ENCODE results near the gene SEC16A.

The SEC16A gene

DNA sequence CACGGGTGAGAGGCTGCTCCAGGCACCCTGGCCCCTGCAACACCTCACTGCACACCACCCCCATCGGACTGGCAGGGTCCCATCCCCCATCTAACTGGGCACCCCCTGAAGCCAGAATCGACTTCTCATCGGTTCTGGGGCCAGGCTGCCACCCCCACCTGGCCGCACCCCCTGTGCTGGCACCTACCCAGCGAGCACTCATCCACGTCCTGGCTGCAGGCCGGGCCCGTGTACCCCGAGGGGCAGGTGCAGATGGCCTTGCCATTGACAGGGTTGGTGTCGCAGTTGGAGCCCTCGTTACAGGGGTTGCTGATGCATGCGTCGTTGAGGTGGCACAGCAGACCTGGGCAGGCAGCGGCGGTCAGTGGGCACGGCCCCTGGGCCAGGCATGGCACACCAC, 35.1 kb upstream of the SEC16A start:
- no peak for DNase-seq (ENCODE audit: low spot score)

DNA sequence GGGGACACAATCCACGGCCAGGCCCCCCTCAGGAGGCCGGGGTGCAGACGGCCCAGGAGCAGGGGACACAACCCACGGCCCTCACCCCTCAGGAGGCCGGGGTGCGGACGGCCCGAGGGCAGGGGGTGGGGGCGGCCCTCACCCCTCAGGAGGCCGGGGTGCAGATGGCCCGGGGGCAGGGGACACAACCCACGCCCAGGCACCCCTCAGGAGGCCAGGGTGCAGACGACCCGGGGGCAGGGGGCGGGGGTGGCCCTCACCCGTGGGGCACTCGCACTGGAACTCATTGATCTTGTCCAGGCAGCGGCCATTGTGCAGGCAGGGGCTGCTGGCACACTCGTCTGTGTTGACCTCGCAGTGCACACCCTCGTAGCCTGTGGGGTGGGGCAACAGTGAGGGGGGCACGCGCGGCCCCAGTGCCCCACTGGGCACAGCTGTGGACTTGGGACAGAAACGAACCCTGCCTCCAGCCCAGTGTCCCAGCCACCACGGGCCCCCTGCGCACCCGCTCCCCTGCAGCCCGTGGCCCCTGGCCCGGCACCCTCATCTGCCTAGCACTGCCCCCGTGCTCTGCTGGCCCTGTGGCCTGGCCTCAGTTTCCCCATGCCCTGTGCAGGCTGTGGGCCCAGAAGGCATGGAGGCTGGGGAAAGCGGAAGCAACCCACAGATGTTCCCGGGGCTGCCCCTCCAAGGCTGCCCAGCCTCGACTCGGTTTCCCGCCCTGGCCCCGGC, 34.3 kb upstream of the SEC16A start:
- no peak for DNase-seq (ENCODE audit: low spot score)

DNA sequence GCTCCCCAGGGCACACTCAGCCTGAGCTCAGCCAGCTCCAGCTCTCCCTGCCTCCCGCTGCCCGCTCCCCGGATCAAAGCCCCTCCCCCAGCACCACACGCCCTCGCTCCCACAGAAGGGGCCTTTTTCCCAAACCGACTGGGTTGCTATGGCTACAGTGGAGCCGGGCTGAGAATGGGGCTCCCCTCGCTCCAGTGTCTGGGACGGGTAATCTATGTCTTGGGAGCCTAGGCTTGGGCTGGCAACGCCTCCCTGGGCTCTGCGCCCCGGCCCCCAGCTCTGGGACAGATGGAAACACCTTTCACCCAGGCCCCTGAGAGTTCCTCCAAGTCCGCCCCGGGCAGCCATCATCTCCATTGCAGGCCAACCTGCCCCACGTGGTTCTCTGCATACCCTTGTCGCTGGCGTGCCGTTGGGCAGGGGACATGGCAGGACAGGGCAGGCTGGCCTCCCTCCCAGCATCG, 33.4 kb upstream of the SEC16A start:
- DNase-seq (ENCODE audit: low spot score) = no peak

DNA sequence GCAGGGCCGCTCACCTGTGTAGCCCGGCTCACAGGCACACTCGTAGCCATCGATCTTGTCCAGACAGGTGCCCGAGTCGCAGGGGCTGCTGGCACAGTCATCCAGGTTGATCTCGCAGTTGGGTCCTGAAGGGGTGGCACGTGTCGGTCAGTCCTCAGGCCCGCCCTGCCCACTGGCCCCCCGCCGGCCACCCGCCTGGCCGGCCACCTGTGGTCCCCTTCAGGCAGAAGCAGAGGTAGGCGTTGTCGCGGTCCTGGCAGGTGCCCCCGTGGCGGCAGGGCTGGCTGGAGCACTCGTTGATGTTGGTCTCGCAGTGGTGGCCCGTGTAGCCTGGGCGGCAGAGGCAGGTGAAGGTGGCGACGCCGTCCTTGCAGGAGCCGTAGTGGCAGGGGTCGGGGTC, 32.4 kb upstream of the SEC16A start:
- no peak for DNase-seq (ENCODE audit: low spot score)

DNA sequence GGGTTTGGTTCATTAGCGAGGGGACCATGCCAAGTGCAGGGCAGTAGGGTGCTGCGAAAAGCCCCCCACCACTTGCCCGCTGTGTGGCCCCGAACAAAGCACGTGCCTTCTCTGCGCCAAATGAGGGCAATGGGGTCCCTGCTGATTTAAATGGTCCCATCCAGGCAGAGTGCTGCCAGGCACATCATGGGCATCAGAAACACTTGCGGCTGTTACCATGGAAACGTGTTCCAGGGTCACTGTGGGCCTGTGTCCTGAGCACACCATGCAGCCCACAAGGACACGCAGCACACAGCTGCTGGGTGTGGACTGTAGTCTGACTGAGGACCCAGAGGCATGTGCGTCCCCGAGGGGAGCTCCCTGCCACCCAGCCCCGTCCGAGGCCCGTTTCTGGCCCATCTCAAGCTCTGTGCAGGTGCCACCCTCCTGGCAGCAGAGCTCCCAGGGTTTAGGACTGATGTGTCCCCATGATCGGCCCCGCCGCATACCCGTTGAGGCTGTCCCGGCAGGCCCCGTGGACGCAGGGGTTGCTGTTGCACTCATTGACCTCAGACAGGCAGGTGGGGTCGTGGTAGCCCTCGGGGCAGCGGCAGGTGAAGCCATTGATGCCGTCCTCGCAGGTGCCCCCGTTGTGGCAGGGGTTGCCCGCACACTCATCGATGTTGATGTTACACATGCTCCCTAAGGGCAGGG, 31.3 kb upstream of the SEC16A start:
- no peak for DNase-seq (ENCODE audit: low spot score)

DNA sequence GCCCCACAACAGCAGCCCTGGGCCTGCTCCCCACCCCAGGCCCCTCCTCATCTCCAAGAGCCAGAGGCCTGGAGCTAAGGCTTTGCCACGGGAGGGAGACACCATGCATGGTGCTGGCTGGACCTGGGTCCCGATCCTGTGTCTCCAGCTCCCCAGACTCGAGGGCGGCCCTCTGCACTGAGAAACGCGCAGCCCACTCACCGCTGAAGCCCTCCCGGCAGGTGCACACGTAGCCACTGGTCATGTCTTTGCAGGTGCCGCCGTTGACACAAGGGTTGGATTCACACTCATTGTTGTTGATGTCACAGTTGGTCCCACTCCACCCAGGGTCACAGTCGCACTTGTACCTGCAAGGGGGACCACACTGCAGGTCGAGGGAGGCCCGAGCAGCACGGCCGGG, 30.4 kb upstream of the SEC16A start:
- no peak for DNase-seq (ENCODE audit: low spot score)

DNA sequence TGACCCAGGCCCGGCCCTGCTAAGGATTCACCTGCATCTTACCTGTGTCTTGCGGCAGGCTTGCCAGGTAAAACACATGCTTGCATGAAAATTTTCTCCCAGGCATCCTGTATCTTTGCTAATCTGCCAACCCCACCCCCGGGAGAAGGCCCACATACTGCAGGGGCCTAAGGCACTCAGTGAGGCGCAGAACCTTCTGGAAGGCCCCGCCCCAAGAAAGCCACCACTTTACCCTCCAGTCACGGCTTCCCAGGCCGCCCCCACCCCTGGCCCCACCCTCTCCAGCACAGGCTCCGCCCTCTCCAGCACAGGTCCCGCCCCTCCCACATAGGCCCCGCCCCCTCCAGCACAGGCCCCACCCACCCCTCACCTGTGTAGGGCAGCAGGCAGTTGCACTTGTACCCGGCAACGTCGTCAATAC, 29.8 kb upstream of the SEC16A start:
- no peak for DNase-seq (ENCODE audit: low spot score)

DNA sequence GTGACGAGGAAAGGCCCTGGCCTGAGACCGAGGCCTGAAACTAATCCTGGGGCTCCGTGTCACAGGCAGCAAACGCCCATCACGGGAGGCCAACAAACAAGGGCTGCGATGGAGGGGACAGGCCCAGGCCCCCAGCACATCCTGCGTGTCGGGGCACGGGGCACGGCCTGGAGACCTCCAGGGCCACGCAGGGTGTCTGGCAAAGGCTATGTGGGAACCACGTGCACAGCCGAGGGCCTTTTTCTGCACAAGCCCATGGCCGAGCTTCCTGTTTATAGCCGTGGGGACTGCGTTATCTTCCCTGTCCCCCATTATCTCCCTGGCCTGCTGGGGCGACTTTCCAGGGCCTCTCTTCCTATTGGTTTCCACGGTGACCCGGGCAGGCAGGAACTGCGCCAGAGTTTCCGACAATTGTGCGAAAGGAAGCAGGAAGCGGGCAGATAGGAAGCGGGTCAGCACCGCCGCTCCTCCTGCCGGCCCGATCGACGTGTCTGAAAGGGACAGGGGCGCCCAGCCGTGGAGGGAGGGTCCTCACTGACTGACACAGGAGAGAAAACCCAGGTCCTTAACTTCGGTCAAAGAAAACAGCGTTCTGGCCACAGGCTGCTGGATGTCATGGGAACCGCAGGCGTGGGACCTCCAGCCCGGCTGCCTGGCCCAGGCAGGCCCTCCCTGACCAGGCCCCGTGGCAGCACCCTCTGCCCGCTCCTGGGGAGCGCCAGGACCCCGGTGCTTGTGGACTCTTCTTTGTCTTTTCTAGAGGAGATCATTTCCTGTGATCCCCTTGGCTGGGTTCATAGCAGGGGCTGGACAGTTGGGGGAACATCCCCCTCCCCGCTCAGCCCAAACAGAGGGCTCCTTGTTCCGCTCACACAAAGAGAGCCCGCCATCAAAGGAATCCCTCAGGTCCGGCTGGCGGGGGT, 29.1 kb upstream of the SEC16A start:
- no peak for DNase-seq (ENCODE audit: low spot score)

DNA sequence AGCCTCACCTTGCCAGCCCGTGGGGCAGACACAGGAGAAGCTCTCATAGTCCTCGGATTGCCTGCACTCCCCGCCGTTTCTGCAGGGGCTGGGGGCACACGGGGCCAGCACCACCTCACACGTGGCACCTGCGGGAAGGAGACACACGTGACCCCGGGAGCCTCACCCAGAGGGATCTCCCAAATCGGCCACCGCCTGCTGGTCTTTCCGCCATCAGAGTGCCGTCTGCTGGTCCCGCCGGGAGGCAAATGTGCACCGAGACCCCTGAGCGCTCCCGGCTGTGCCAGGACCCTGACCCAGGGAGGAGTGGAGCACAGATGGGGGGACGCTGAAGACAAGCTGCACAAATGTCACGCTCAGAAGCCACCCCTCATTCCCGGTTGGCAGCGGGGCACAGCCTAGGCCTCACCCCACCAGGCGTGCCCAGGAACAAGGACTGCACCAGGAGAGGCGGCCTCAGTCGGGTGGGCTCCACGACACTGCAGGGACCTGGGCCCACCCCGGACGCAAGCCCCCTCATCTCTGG, 28.4 kb upstream of the SEC16A start:
- DNase-seq (ENCODE audit: low spot score) = no peak

DNA sequence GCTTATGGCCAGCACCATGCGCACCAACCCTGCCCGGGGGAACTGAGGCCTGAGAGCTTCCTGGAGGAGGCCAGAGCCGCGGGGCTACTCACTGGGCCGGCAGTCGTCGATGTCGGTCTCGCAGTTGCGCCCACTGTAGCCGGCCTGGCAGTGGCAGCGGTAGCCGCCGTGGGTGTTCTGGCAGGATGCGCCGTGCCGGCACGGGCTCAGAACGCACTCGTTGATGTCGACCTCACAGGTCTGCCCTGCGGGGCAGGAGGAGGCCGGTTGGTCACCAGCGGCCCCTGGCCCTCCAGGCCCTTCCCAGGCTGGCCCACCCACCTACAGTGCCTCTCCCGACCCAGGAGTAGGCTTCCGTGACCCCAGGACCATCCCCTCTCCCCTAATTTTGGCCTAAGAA, 27.7 kb upstream of the SEC16A start:
- no peak for DNase-seq (ENCODE audit: low spot score)

DNA sequence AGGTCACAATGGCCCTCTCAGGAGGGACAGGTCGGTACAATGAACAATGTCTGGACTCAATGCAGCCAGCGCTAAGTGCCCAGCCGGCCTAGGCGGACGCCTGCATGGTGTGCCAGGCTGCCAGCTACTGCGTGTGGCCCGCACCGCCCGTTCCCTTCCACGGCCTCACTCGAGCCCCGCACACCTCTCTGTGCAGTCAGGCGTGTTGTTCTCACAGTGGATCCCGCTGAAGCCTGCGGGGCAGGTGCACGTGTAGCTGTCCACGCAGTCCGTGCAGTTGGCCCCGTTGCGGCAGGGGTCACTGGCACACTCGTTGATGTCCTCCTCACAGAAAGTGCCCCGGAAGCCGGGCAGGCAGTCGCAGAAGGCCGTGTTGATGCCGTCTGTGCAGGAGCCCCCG, 26.7 kb upstream of the SEC16A start:
- DNase-seq (ENCODE audit: low spot score) = no peak

DNA sequence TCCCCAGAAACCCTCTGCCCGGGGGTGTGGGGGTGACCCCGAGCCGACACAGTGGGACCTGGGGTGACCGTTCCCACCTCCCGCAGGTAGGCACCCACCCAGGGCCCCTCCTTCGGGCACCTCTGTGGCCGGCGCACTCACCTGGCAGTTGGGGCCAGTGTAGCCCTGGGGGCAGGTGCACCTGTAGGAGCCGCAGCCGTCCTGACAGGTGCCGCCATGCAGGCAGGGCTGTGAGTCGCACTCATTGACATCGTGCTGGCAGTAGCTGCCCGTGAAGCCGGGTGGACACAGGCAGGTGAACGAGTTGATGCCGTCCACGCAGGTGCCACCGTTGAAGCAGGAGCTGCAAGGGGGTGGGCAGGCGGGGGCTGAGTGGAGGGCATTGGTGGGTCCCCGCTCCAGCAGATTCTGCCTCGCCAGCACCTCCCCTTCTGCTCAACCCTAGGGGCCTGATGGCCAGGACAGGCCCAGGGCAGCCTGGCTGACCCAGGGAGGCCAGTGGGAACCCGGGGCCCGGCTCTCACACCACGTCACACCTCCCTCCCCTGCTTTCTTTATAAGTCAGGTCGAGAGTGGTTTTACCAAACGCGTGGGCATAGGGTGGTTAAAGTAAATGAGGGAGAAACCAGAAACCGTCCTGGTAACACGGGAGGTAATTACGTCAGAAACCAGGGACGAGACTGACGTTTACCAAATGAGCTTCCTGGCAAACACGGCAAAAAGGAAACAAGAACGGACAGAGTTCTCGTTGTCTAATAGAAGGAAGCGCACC, 26.1 kb upstream of the SEC16A start:
- no peak for DNase-seq (ENCODE audit: low spot score)

DNA sequence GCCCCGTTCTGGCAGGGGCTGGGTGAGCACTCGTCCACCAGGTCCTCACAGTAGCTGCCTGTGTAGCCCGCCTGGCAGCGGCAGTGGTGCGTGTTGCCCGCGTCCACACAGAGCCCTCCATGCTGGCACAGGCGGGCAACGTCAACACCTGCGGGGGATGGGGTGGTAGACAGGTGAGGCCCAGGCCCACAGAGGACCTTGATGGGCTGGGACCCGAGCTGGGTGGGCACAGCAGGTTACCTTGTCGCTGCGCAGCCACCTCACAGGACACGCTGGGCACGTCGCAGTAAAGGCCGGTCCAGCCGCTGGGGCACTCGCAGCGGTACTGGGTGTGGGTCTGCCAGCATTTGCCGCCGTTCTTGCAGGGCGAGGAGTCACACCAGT, 25.1 kb upstream of the SEC16A start:
- DNase-seq (ENCODE audit: low spot score) = no peak

DNA sequence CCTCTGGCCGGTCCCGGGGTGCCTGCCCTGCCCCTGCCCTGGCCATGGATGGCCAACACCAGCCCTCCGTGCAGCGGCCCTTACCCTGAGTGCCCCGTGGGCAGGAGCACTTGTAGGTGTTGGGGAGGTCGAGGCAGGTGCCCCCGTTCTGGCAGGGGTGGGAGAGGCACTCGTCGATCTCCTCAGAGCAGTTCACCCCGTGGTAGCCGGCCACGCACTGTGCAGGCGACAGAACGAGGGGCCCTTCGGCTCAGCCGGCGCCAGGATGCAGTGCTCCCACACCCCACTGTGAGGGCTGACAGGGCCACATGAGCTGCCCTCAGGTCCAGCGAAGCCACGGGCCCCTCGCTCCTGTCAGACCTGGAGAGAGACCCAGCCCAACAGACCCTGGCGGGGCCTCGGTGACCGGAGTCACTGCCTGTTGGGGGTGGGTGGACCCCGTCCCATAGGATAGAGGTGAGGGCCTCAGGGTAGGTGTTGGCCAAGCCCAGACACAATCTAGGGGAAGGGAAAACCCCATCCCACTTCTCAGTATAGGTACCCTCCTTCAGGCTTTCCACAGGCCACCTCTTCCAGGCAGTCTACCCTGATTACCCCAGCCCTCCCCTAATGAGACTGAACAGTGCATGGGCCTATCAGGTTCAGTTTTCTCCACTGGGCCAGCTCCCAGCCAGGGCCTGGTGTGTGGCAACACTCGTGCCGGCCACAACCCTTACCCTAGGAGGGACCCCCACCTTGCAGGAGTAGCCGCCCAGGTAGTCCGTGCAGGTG, 24.6 kb upstream of the SEC16A start:
- DNase-seq (ENCODE audit: low spot score) = no peak

DNA sequence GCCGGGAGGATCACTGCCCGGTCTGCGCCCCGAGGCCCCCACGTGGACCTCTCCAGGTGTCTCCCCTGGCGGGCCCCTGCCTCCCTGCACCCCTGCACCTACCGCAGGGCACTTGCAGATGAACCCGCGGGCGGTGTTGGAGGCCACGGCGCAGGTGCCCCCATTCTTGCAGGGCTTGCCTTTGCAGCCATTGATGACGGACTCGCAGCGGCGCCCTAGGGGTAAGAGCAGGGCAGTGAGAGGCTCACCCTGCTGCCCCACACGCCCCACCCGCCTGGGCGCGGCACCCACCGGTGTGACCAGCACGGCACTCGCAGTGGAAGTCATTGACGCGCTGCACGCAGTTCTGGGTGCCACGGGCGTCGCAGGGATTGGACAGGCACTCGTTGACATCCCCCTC, 23.6 kb upstream of the SEC16A start:
- no peak for DNase-seq (ENCODE audit: low spot score)

DNA sequence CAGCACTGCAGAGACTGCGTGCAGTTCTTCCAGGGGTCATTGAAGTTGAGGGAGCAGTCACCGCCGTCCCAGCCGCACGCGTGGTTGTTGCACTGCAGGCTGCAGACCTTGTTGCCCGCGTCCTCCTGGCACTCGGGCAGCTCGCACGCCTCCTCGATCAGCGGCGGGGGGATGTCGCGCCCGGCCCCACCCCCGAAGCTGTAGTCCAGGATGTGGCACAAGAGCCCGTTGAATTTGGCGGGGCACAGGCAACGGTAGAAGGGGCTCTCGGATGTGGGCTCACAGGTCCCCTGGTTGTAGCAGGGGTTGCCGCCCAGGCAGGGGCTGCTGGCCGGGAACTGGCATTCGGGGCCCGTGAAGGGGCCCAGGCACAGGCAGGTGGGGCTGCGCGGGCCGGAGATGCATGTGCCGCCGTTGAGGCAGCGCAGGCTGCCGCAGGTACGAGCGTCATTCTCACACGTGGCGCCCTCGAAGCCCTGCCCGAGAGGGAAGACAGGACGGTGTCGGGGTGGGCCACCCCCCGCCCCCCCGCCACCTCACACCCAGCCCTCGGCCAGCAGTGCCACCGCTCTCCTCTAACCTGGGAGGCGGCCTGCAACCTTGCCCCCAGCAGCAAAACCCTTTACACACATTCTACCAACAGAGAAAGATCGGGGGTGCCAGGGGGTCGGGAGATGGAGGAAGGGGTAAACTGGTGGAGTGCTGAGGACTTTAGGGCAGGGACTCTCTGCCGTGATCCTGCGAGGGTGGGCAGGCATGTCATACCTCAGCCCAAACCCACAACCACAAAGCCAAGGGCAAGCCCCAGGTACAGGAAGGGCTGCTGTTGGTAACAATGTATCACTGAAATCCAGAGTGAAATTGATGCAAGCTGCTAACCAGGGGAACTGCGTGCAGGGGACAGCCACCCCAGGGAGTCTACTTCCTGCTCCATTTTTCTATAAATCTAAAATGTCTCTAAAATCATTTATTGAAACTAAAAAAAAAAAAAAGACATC, 22.9 kb upstream of the SEC16A start:
- no peak for DNase-seq (ENCODE audit: low spot score)

DNA sequence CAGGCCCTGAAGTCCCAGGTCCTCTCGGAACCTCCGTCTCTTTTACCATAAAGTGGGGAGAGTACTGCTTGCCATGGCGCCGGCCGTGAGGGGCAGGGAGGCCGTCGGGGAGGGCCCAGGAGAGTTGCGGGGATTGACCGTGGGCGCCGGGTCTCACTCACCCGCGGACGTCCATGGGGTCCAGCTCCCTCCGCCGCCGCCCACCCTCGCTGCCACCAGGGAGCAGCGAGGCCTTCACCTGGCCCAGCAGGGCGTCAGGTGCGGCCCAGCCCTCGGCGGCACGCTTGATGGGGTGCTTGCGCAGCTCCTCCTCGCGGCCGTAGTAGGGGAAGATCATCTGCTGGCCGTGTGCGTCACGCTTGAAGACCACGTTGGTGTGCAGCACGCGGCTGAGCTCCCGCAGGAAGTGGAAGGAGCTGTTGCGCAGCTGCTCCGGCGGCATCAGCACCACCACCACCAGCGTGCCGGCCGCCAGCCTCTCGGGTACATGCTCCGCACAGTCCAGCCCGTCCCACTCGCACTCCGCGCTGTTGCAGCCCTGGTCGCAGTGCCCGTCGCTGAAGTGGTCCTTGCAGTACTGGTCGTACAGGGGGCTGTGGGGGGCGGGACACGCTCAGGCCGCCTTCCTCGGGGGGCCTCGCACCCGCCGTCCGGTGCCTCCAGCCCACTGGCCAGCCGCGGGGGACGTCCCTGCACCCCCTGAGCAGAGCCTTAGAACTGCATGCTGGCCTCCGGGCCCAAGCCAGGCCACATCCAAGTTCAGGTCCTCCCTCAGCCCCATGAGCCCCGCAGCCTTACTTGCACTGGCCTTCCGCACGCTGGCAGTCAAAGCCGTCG, 21.9 kb upstream of the SEC16A start:
- DNase-seq (ENCODE audit: low spot score) = no peak

DNA sequence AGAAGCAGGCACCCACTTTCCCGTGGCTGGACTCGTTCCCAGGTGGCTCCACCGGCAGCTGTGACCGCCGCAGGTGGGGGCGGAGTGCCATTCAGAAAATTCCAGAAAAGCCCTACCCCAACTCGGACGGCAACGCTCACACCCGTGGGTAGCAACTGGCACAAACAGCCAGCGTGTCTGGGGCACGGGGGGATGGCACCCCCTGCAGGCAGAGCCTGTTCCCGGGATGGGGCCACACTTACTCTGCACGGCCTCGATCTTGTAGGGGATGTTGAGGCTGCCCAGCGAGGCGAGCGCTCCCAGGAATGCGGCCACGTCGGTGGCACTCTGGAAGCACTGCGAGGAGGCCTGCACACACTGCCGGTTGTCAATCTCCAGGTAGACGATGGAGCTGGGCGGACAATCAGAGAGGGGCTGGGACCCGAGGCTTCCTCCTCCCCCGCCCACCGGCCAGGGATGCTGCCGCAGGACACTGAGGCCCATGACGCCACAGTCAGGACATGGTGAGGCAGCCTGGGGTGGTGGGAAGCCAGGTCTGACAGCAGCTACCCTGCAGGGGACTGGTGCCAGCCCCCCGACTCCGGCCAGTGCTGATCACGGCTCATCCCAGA, 20.2 kb upstream of the SEC16A start:
- no peak for DNase-seq (ENCODE audit: low spot score)
